Trophoblast cell (in vitro differentiated cells and primary cell): ENCODE results near the gene PTS.
A peak's percentile ranks its signal among the peaks of the same experiment; 100 is the strongest.

ENCODE experiments used
- DNase-seq, 2 donors: peaks; one replicate each; pipeline ENCODE4 v3.0.0-alpha.2; 2016
- H2AFZ ChIP-seq: 2 replicates; pipeline ENCODE4 v1.6.1; 2013; ENCODE audit warnings: low read length, moderate library complexity, mild to moderate bottlenecking; ENCODE audit not compliant: insufficient read depth, poor library complexity
- H2AK5ac ChIP-seq: 2 replicates; pipeline ENCODE4 v1.6.1; 2013; ENCODE audit warnings: mild to moderate bottlenecking, low read length
- H2BK120ac ChIP-seq: 2 replicates; pipeline ENCODE4 v1.6.1; 2013; ENCODE audit warnings: low read length, mild to moderate bottlenecking, moderate library complexity; ENCODE audit not compliant: insufficient read depth, poor library complexity
- H2BK12ac ChIP-seq: 2 replicates; pipeline ENCODE4 v1.6.1; 2013; ENCODE audit warnings: mild to moderate bottlenecking, low read length, moderate library complexity
- H2BK5ac ChIP-seq: 2 replicates; pipeline ENCODE4 v1.6.1; 2013; ENCODE audit warnings: low read length, low read depth, moderate library complexity, mild to moderate bottlenecking; ENCODE audit not compliant: poor library complexity
- H3K14ac ChIP-seq: 2 replicates; pipeline ENCODE4 v1.6.1; 2013; ENCODE audit warnings: mild to moderate bottlenecking, low read length
- H3K18ac ChIP-seq: 2 replicates; pipeline ENCODE4 v1.6.1; 2013; ENCODE audit warnings: mild to moderate bottlenecking, low read length
- H3K23ac ChIP-seq: 2 replicates; pipeline ENCODE4 v1.6.1; 2013; ENCODE audit warnings: low read length
- H3K27ac ChIP-seq: 2 replicates; pipeline ENCODE4 v1.5.1; 2013; ENCODE audit warnings: low read depth, mild to moderate bottlenecking, inconsistent platforms, low read length, moderate library complexity
- H3K27me3 ChIP-seq: 2 replicates; pipeline ENCODE4 v1.6.1; 2013; ENCODE audit warnings: inconsistent platforms, mild to moderate bottlenecking, low read length, moderate library complexity; ENCODE audit not compliant: insufficient read depth
- H3K36me3 ChIP-seq, 2 experiments: 1 replicate in 1 of 2; 2 replicates in 1 of 2; pipeline ENCODE4 v1.6.1; 2013; ENCODE audit warnings: low read length in 2 of 2, mild to moderate bottlenecking in 2 of 2, moderate library complexity in 1 of 2; ENCODE audit not compliant: insufficient read depth in 2 of 2, control insufficient read depth in 1 of 2
- H3K4ac ChIP-seq: 2 replicates; pipeline ENCODE4 v1.6.1; 2013; ENCODE audit warnings: low read depth, mild to moderate bottlenecking, low read length, moderate library complexity
- H3K4me1 ChIP-seq, 2 experiments: 1 replicate in 1 of 2; 2 replicates in 1 of 2; pipeline ENCODE4 v1.6.1; 2013; ENCODE audit warnings: low read length in 2 of 2, mild to moderate bottlenecking in 2 of 2, moderate library complexity in 1 of 2; ENCODE audit not compliant: insufficient read depth in 2 of 2, control insufficient read depth in 1 of 2
- H3K4me2 ChIP-seq: 2 replicates; pipeline ENCODE4 v1.6.1; 2013; ENCODE audit warnings: inconsistent platforms, mild to moderate bottlenecking, low read length, moderate library complexity
- H3K4me3 ChIP-seq: 2 replicates; pipeline ENCODE4 v1.5.1; 2013; ENCODE audit warnings: mild to moderate bottlenecking, low read depth, low read length, inconsistent platforms
- H3K79me1 ChIP-seq: one replicate; pipeline ENCODE4 v1.6.1; 2013; ENCODE audit warnings: low read length
- H3K79me2 ChIP-seq: 2 replicates; pipeline ENCODE4 v1.6.1; 2013; ENCODE audit warnings: low read length, mild to moderate bottlenecking; ENCODE audit not compliant: control insufficient read depth, insufficient read depth, poor library complexity
- H3K9ac ChIP-seq: 2 replicates; pipeline ENCODE4 v1.6.1; 2013; ENCODE audit warnings: mild to moderate bottlenecking, low read length
- H3K9me3 ChIP-seq: 2 replicates; pipeline ENCODE4 v1.6.1; 2013; ENCODE audit warnings: low read depth, mild to moderate bottlenecking, control low read depth, inconsistent platforms, low read length; ENCODE audit not compliant: insufficient read depth
- H4K12ac ChIP-seq: 2 replicates; pipeline ENCODE4 v1.6.1; 2013; ENCODE audit warnings: low read depth, mild to moderate bottlenecking, low read length, moderate library complexity
- H4K8ac ChIP-seq: 2 replicates; pipeline ENCODE4 v1.6.1; 2013; ENCODE audit warnings: low read depth, mild to moderate bottlenecking, low read length, moderate library complexity
- H4K91ac ChIP-seq: one replicate; pipeline ENCODE4 v1.6.1; 2013; ENCODE audit warnings: low read depth, mild to moderate bottlenecking, low read length, moderate library complexity
- WGBS: extraction: QIAGEN DNeasy Blood & Tissue Kit; methylation state at CpG from one replicate; pipeline ENCODE4 v1.1.7; 2013; ENCODE audit warnings: missing lambda C conversion rate; ENCODE audit not compliant: insufficient read length, insufficient coverage; ENCODE audit errors: extremely low coverage; 5-methylcytosine and 5-hydroxymethylcytosine counted together

PTS gene

DNA sequence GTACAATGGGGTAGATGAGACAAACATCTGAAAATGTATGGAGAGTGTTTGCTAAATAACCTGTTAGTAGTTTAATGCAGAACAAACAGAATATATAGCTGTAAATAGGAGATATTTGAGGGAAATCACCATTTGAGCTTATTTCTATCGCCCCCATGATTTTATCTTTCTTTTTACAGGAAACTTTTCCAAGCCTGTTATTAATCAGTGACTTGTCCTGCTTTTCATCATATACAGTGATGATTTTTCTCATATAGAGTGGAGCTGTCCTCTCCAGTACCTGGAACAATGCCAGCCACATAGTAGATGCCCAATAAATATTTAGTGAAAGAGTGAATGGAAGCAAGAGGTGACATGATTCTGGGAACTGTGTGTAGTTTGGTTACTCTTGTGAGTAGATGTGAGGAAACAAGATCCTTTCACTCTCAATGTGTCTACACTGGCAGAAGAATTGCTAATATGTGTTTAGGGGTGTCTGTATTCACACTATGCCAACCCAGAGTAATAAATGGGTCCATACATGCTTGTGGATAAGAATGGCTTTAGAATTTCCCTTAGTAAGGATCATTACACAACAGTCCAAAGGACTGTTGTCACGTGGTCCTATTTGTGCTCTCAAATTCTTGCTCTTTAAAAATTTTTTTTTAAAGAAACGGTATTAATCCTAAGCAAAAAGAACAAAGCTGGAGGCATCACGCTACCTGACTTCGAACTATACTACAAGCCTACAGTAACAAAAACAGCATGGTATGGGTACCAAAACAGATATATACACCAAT lies 2.3 kb upstream of the PTS start:
- Histone ChIP-seq H3K9me3 (no peaks in the 10 kb centered on the region), H3K23ac (no peak overlapping the region), H2BK12ac (no peak overlapping the region), H3K18ac (no peak overlapping the region), H4K8ac (no peak overlapping the region), H3K27ac (no peak overlapping the region), H3K27me3 (no peaks in the 10 kb centered on the region), H3K79me2 (peaks cover 21% of the 10 kb centered on the region), H4K12ac (no peak overlapping the region), H3K4ac (no peak overlapping the region), H3K14ac (no peak overlapping the region), H3K79me1 (peaks cover 42% of the 10 kb centered on the region), H4K91ac (no peak overlapping the region), H3K4me1 (peaks cover 17 to 24% of the 10 kb centered on the region in 2 experiments), H3K9ac (no peak overlapping the region), H3K4me2 (no peak overlapping the region), H2AFZ (no peak overlapping the region), H3K4me3 (no peak overlapping the region), H3K36me3 (peaks cover 0 to 1% of the 10 kb centered on the region in 2 experiments), H2BK5ac (no peak overlapping the region), H2BK120ac (no peak overlapping the region), H2AK5ac (no peak overlapping the region)
- DNase-seq: no peak
- no CpG with 5 or more reads among the region's 5 CpGs for WGBS

- Histone ChIP-seq H4K91ac (peak overlapping the region; percentile 86), H3K4ac (peak overlapping the region; percentile 6), H4K8ac (peak overlapping the region; percentile 87), H3K79me2 (peaks cover 20% of the 10 kb centered on the region), H4K12ac (peak overlapping the region; percentile 79), H3K4me3 (peak overlapping the region; percentile 95), H3K18ac (peak overlapping the region; percentile 39), H3K27ac (peak overlapping the region; percentile 98), H3K27me3 (no peaks in the 10 kb centered on the region), H3K4me1 (peaks cover 18 to 23% of the 10 kb centered on the region in 2 experiments), H3K14ac (peak overlapping the region; percentile 37), H2BK5ac (peak overlapping the region; percentile 88), H3K9me3 (no peaks in the 10 kb centered on the region), H3K4me2 (peak overlapping the region; percentile 60), H2AK5ac (peak overlapping the region; percentile 11), H2BK12ac (peak overlapping the region; percentile 29), H3K9ac (peak overlapping the region; percentile 88), H2BK120ac (peak overlapping the region; percentile 16), H2AFZ (peak overlapping the region; percentile 64), H3K23ac (no peak overlapping the region), H3K79me1 (peaks cover 35% of the 10 kb centered on the region), H3K36me3 (peaks cover 0 to 9% of the 10 kb centered on the region in 2 experiments)
- no CpG with 5 or more reads among the region's 8 CpGs for WGBS
- no peak for DNase-seq
Observed at GRCh38 chr11:112225753-112226061, 521 bp upstream of the PTS start.

- H3K27ac ChIP-seq: peak overlapping the region; percentile 98
- H3K9me3 ChIP-seq: no peaks in the 10 kb centered on the region
- peak overlapping the region; percentile 95 for H3K4me3 ChIP-seq
- peak overlapping the region; percentile 14 for H2AFZ ChIP-seq
- H4K91ac ChIP-seq: peak overlapping the region; percentile 86
- peaks cover 27% of the 10 kb centered on the region for H3K79me1 ChIP-seq
- H2AK5ac ChIP-seq: peak overlapping the region; percentile 3
- peak overlapping the region; percentile 73 for H2BK5ac ChIP-seq
- H3K4me1 ChIP-seq: peaks cover 14% of the 10 kb centered on the region in 2 experiments
- peak overlapping the region; percentile 55 for H3K23ac ChIP-seq
- DNase-seq: peak; percentile 23 to 36
- peak overlapping the region; percentile 82 for H4K12ac ChIP-seq
- H3K4ac ChIP-seq: peak overlapping the region; percentile 85
- H3K36me3 ChIP-seq: peaks cover 0 to 11% of the 10 kb centered on the region in 2 experiments
- H3K18ac ChIP-seq: peak overlapping the region; percentile 74
- peak overlapping the region; percentile 52 for H2BK120ac ChIP-seq
- no peak overlapping the region for H2BK12ac ChIP-seq
- no CpG with 5 or more reads among the region's 16 CpGs for WGBS
- peaks cover 18% of the 10 kb centered on the region for H3K79me2 ChIP-seq
- peak overlapping the region; percentile 70 for H3K14ac ChIP-seq
- peak overlapping the region; percentile 87 for H4K8ac ChIP-seq
- no peaks in the 10 kb centered on the region for H3K27me3 ChIP-seq
- H3K4me2 ChIP-seq: peak overlapping the region; percentile 60
- peak overlapping the region; percentile 94 for H3K9ac ChIP-seq
Observed at GRCh38 chr11:112226831-112227401, 688 bp downstream of the PTS start.

- Histone ChIP-seq H3K14ac (peak overlapping the region; percentile 65), H3K23ac (no peak overlapping the region), H4K91ac (peak overlapping the region; percentile 25), H4K12ac (no peak overlapping the region), H2AK5ac (peak overlapping the region; percentile 15), H2BK120ac (no peak overlapping the region), H3K36me3 (peaks cover 0 to 13% of the 10 kb centered on the region in 2 experiments), H3K27ac (peak overlapping the region; percentile 5), H3K9me3 (no peaks in the 10 kb centered on the region), H3K27me3 (no peaks in the 10 kb centered on the region), H3K79me2 (peaks cover 14% of the 10 kb centered on the region), H2BK12ac (peak overlapping the region; percentile 18), H3K4me3 (no peak overlapping the region), H3K9ac (no peak overlapping the region), H3K4ac (peak overlapping the region; percentile 85), H4K8ac (peak overlapping the region; percentile 75), H3K79me1 (peaks cover 21% of the 10 kb centered on the region), H2BK5ac (peak overlapping the region; percentile 60), H3K18ac (peak overlapping the region; percentile 73), H3K4me1 (peaks cover 9% of the 10 kb centered on the region in 2 experiments), H2AFZ (no peak overlapping the region), H3K4me2 (peak overlapping the region; percentile 60)
- WGBS: no CpG with 5 or more reads among the region's 4 CpGs
- no peak for DNase-seq
Observed at GRCh38 chr11:112227471-112227870, 1.2 kb downstream of the PTS start.
